H9 (cell line): ENCODE data around the gene FAM98C. TPM values are rescaled to one million over a fixed set of nuclear protein-coding genes. Genes with fewer than 3 reads are reported as not detected.

ENCODE experiments used
- DNase-seq: peaks from one replicate; pipeline ENCODE4 v3.0.0-alpha.2; 2017
- H2AFZ ChIP-seq: one replicate; pipeline ENCODE4 v1.6.1; 2013; ENCODE audit warnings: mild to moderate bottlenecking, low read length, control low read depth, moderate library complexity
- H2AK5ac ChIP-seq: 2 replicates; pipeline ENCODE4 v1.6.1; 2013; ENCODE audit warnings: low read length, control low read depth, mixed read lengths; ENCODE audit not compliant: insufficient read length
- H2BK120ac ChIP-seq: one replicate; pipeline ENCODE4 v1.6.1; 2013; ENCODE audit warnings: low read depth, mild to moderate bottlenecking, low read length, control low read depth, inconsistent platforms; ENCODE audit not compliant: poor library complexity, severe bottlenecking
- H2BK12ac ChIP-seq: 2 replicates; pipeline ENCODE4 v1.6.1; 2013; ENCODE audit warnings: low read length, control low read depth, mixed read lengths, low read depth; ENCODE audit not compliant: insufficient read length
- H2BK15ac ChIP-seq: 2 replicates; pipeline ENCODE4 v1.6.1; 2013; ENCODE audit warnings: low read depth, low read length, control low read depth
- H2BK20ac ChIP-seq: one replicate; pipeline ENCODE4 v1.6.1; 2013; ENCODE audit warnings: low read depth, mild to moderate bottlenecking, low read length, control low read depth, inconsistent platforms; ENCODE audit not compliant: poor library complexity, severe bottlenecking
- H2BK5ac ChIP-seq: 2 replicates; pipeline ENCODE4 v1.6.1; 2013; ENCODE audit warnings: low read length, control low read depth, mixed read lengths; ENCODE audit not compliant: insufficient read length
- H3K14ac ChIP-seq: 2 replicates; pipeline ENCODE4 v1.6.1; 2013; ENCODE audit warnings: low read length, control low read depth; ENCODE audit not compliant: insufficient read depth
- H3K18ac ChIP-seq: 2 replicates; pipeline ENCODE4 v1.6.1; 2013; ENCODE audit warnings: low read depth, mild to moderate bottlenecking, mixed read lengths, low read length, control low read depth; ENCODE audit not compliant: insufficient read length
- H3K23ac ChIP-seq: 2 replicates; pipeline ENCODE4 v1.6.1; 2013; ENCODE audit warnings: low read length, control low read depth, mixed read lengths, low read depth; ENCODE audit not compliant: insufficient read length
- H3K23me2 ChIP-seq: 2 replicates; pipeline ENCODE4 v1.6.1; 2013; ENCODE audit warnings: low read depth, mild to moderate bottlenecking, mixed read lengths, low read length, control low read depth; ENCODE audit not compliant: insufficient read length, poor library complexity, severe bottlenecking
- H3K27ac ChIP-seq: 2 replicates; pipeline ENCODE4 v1.5.1; 2013; ENCODE audit warnings: low read length, control low read depth, mixed read lengths, low read depth; ENCODE audit not compliant: insufficient read length
- H3K27me3 ChIP-seq: 2 replicates; pipeline ENCODE4 v1.6.1; 2013; ENCODE audit warnings: low read length, control low read depth, inconsistent platforms; ENCODE audit not compliant: insufficient read depth
- H3K4ac ChIP-seq: 2 replicates; pipeline ENCODE4 v1.6.1; 2013; ENCODE audit warnings: low read depth, mild to moderate bottlenecking, control low read depth, inconsistent platforms, low read length, moderate library complexity
- H3K4me1 ChIP-seq: 2 replicates; pipeline ENCODE4 v1.6.1; 2013; ENCODE audit warnings: low read length, control low read depth, inconsistent platforms; ENCODE audit not compliant: insufficient read depth
- H3K4me2 ChIP-seq: 2 replicates; pipeline ENCODE4 v1.6.1; 2013; ENCODE audit warnings: low read length, control low read depth, mixed read lengths; ENCODE audit not compliant: insufficient read length, insufficient read depth
- H3K56ac ChIP-seq: 2 replicates; pipeline ENCODE4 v1.6.1; 2013; ENCODE audit warnings: low read depth, mild to moderate bottlenecking, mixed read lengths, low read length, control low read depth; ENCODE audit not compliant: insufficient read length
- H3K79me1 ChIP-seq: 2 replicates; pipeline ENCODE4 v1.6.1; 2013; ENCODE audit warnings: low read depth, mild to moderate bottlenecking, moderate library complexity, low read length, control low read depth, inconsistent platforms; ENCODE audit not compliant: insufficient read depth, poor library complexity, severe bottlenecking
- H3K79me2 ChIP-seq: 2 replicates; pipeline ENCODE4 v1.6.1; 2013; ENCODE audit warnings: low read length, control low read depth, inconsistent platforms; ENCODE audit not compliant: insufficient read depth
- H3K9ac ChIP-seq: 2 replicates; pipeline ENCODE4 v1.6.1; 2013; ENCODE audit warnings: low read length, control low read depth, mixed read lengths; ENCODE audit not compliant: insufficient read length; ENCODE audit errors: extremely low read depth
- H3K9me3 ChIP-seq: one replicate; pipeline ENCODE4 v1.6.1; 2013; ENCODE audit warnings: low read depth, low read length, inconsistent platforms; ENCODE audit not compliant: control insufficient read depth
- H3T11ph ChIP-seq: one replicate; pipeline ENCODE4 v1.6.1; 2013; ENCODE audit warnings: mild to moderate bottlenecking, low read length, control low read depth, inconsistent platforms
- H4K20me1 ChIP-seq: one replicate; pipeline ENCODE4 v1.6.1; 2013; ENCODE audit not compliant: control insufficient read depth, insufficient read length, insufficient read depth
- H4K5ac ChIP-seq: 2 replicates; pipeline ENCODE4 v1.6.1; 2013; ENCODE audit warnings: low read depth, mild to moderate bottlenecking, mixed read lengths, low read length, control low read depth; ENCODE audit not compliant: insufficient read length
- H4K8ac ChIP-seq: replicated peaks from 2 replicates; pipeline ENCODE4 v1.6.1; 2013; ENCODE audit warnings: low read length, control low read depth, mixed read lengths, low read depth; ENCODE audit not compliant: insufficient read length
- H4K91ac ChIP-seq: 2 replicates; pipeline ENCODE4 v1.6.1; 2013; ENCODE audit warnings: low read depth, mild to moderate bottlenecking, moderate library complexity, mixed read lengths, low read length, control low read depth; ENCODE audit not compliant: insufficient read length
- H3K27ac Mint-ChIP-seq, 3 experiments: 2 replicates in 2 of 3; 3 replicates in 1 of 3; pipeline ENCODE4 v1.8.0; 2020 to 2021; ENCODE audit warnings: mixed read lengths in 3 of 3, mild to moderate bottlenecking in 1 of 3, moderate library complexity in 1 of 3
- H3K27me3 Mint-ChIP-seq: 2 replicates; pipeline ENCODE4 v1.8.0; 2021; ENCODE audit warnings: low read depth, mild to moderate bottlenecking, moderate library complexity, mixed read lengths
- H3K36me3 Mint-ChIP-seq, 3 experiments: 2 replicates in 2 of 3; 3 replicates in 1 of 3; pipeline ENCODE4 v1.8.0; 2020 to 2021; ENCODE audit warnings: low read depth in 3 of 3, mixed read lengths in 3 of 3; ENCODE audit not compliant: insufficient read depth in 1 of 3
- H3K4me1 Mint-ChIP-seq, 2 experiments: 2 replicates each; pipeline ENCODE4 v1.8.0; 2020; ENCODE audit warnings: mixed read lengths in 2 of 2
- H3K4me3 Mint-ChIP-seq, 2 experiments: 2 replicates in 1 of 2; 3 replicates in 1 of 2; pipeline ENCODE4 v1.8.0; 2020 to 2021; ENCODE audit warnings: mild to moderate bottlenecking in 2 of 2, mixed read lengths in 2 of 2, moderate library complexity in 1 of 2
- H3K9me3 Mint-ChIP-seq, 2 experiments: 2 replicates in 1 of 2; 3 replicates in 1 of 2; pipeline ENCODE4 v1.8.0; 2020; ENCODE audit warnings: mild to moderate bottlenecking in 2 of 2, mixed read lengths in 2 of 2, moderate library complexity in 1 of 2
- CTCF ChIP-seq: fragments of 200-600 bp; sonication (generic); conservative IDR thresholded peaks from 3 replicates; pipeline ENCODE4 v1.8.0; 2021; ENCODE audit warnings: antibody characterized with exemption, mild to moderate bottlenecking
- WGBS: extraction: QIAGEN DNeasy Blood & Tissue Kit; methylation state at CpG from one replicate; pipeline ENCODE4 v1.1.7; 2013; ENCODE audit warnings: missing lambda C conversion rate, low lambda C conversion rate, mixed read lengths; ENCODE audit not compliant: insufficient read length; ENCODE audit errors: extremely low coverage; 5-methylcytosine and 5-hydroxymethylcytosine counted together
- total RNA-seq: library from RNA; stranded (reverse); gene quantifications from 2 replicates; pipeline ENCODE4 v1.2.1, GENCODE V29; 2021

FAM98C gene
- total RNA-seq, 1 experiment from 2014 or later = 16.4 TPM

GRCh38 chr19:38430931-38431330 is 28.0 kb downstream of the FAM98C start:
- H3T11ph ChIP-seq = no peak overlapping the region
- no peaks in the 10 kb centered on the region for H3K27me3 Mint-ChIP-seq
- H2AFZ ChIP-seq = no peak overlapping the region
- no peaks in the 10 kb centered on the region for H3K9me3 Mint-ChIP-seq
- H3K9ac ChIP-seq = no peak overlapping the region
- no peaks in the 10 kb centered on the region for H3K79me1 ChIP-seq
- H3K27me3 ChIP-seq = no peaks in the 10 kb centered on the region
- no peak overlapping the region for H3K4me3 Mint-ChIP-seq
- no peaks in the 10 kb centered on the region for H4K20me1 ChIP-seq
- H4K91ac ChIP-seq = no peak overlapping the region
- H3K9me3 ChIP-seq = no peaks in the 10 kb centered on the region
- TF ChIP-seq CTCF = no peak
- no peaks in the 10 kb centered on the region for H3K36me3 Mint-ChIP-seq
- no peak for DNase-seq
- H3K27ac Mint-ChIP-seq = 0 out of 7 replicates have a peak overlapping the region, but pooled peaks of 1 of the 3 experiments have one; percentile 19
- no peak overlapping the region for H4K5ac ChIP-seq
- H3K4me1 Mint-ChIP-seq = peaks cover 21 to 29% of the 10 kb centered on the region in 2 experiments
- H3K14ac ChIP-seq = no peak overlapping the region
- peaks cover 8% of the 10 kb centered on the region for H3K23me2 ChIP-seq
- H3K4me2 ChIP-seq = no peak overlapping the region
- WGBS = no CpG with 5 or more reads among the region's 7 CpGs
- no peak overlapping the region for H3K4ac ChIP-seq
- H2BK120ac ChIP-seq = no peak overlapping the region
- H3K4me1 ChIP-seq = no peaks in the 10 kb centered on the region; the same call in 1 of the 2 replicates
- no peak overlapping the region for H3K23ac ChIP-seq
- H3K18ac ChIP-seq = no peak overlapping the region
- no peak overlapping the region for H4K8ac ChIP-seq
- H2BK12ac ChIP-seq = no peak overlapping the region
- H2AK5ac ChIP-seq = no peak overlapping the region
- no peak overlapping the region for H2BK15ac ChIP-seq
- H3K56ac ChIP-seq = no peak overlapping the region
- no peak overlapping the region for H2BK5ac ChIP-seq
- H3K79me2 ChIP-seq = no peaks in the 10 kb centered on the region
- H2BK20ac ChIP-seq = no peak overlapping the region
- H3K27ac ChIP-seq = no peak overlapping the region
